Heart left ventricle (tissue), 16 donors: ENCODE measurements around the gene RAP2C. TPM values are rescaled to one million over a fixed set of nuclear protein-coding genes. Genes with fewer than 3 reads are reported as not detected.

Experiments used
- ATAC-seq, 4 donors: fragments of 200-7000 bp; cut with Tn5 transposase; one replicate each; pipeline ENCODE4 v1.9.1; 2020 to 2022; ENCODE audit warnings: moderate library complexity in 4 of 4, mild to moderate bottlenecking in 3 of 4, moderate number of reproducible peaks in 1 of 4
- DNase-seq, 5 donors: peaks; one replicate each; pipeline ENCODE4 v3.0.0-alpha.2; 2020
- H3K27ac ChIP-seq, 12 donors: fragments of 200-600 bp; sonication (generic) in 4 of 12; one replicate each; pipeline versions ENCODE4 v1.5.0 to v1.8.0; 2016 to 2022; ENCODE audit warnings: mild to moderate bottlenecking in 2 of 12
- H3K27me3 ChIP-seq, 9 donors: fragments of 200-600 bp; sonication (generic) in 2 of 9; one replicate each; pipeline versions ENCODE4 v1.5.1 to v1.8.0; 2016 to 2022; ENCODE audit warnings: mild to moderate bottlenecking in 3 of 9
- H3K36me3 ChIP-seq, 9 donors: fragments of 200-600 bp; sonication (generic) in 2 of 9; one replicate each; pipeline versions ENCODE4 v1.5.0 to v1.8.0; 2018 to 2022; ENCODE audit warnings: mild to moderate bottlenecking in 2 of 9
- H3K4me1 ChIP-seq, 12 donors: fragments of 200-600 bp; sonication (generic) in 4 of 12; one replicate each; pipeline versions ENCODE4 v1.5.0 to v1.8.0; 2016 to 2022; ENCODE audit warnings: mild to moderate bottlenecking in 3 of 12
- H3K4me3 ChIP-seq, 12 donors: fragments of 200-600 bp; sonication (generic) in 4 of 12; one replicate each; pipeline versions ENCODE4 v1.5.0 to v1.8.0; 2017 to 2022; ENCODE audit warnings: mild to moderate bottlenecking in 9 of 12, moderate library complexity in 4 of 12
- H3K9me3 ChIP-seq, 12 donors: fragments of 200-600 bp; sonication (generic) in 4 of 12; one replicate each; pipeline versions ENCODE4 v1.5.0 to v1.8.0; 2016 to 2022; ENCODE audit warnings: mild to moderate bottlenecking in 1 of 12
- POLR2A ChIP-seq, 2 donors: fragments of 450-650 bp; IDR thresholded peaks; one replicate each; pipeline ENCODE4 v1.6.1; 2017; ENCODE audit warnings: antibody characterized with exemption in 2 of 2, mild to moderate bottlenecking in 2 of 2, moderate library complexity in 2 of 2
- WGBS, 4 donors: extraction: QIAGEN DNeasy Blood & Tissue Kit in 2 of 4; methylation state at CpG; one replicate each; pipeline versions ENCODE4 v1.1.5 to v1.1.7; 2013 to 2018; 5-methylcytosine and 5-hydroxymethylcytosine counted together
- intact Hi-C, 10 donors: fragments of 100-400 bp; cut with DNase I; formaldehyde crosslinking; loops; one replicate each; pipeline versions ENCODE4 v1.11.1 to v1.14.2; 2022
- long read RNA-seq, 3 donors: library from polyadenylated mRNA; unstranded; transcript quantifications; one replicate each; pipeline ENCODE4 v2.0.0, GENCODE V29; 2020 to 2021
- polyA plus RNA-seq, 2 donors: library from polyadenylated mRNA; stranded (reverse); fragments of 200-250 nt; gene quantifications; one replicate each; pipeline ENCODE4 v1.2.3, GENCODE V29; 2013
- total RNA-seq, 9 donors: library from RNA; depleted of rRNA in 2 of 9; stranded (reverse); fragments of >200 nt in 2 of 9; fragmentation: NEBNext Ultra II Directional in 3 of 9; extraction: Animal tissue kit (Norgen Biotek cat#: 25700) in 3 of 9; gene quantifications; one replicate each; pipeline versions ENCODE4 v1.1.0 to v1.2.4, GENCODE V29; 2016 to 2023
- TF ChIP-seq, protein P1 (sequence below), 12 donors: fragments of 200-600 bp; sonication (generic) in 4 of 12; IDR thresholded peaks; one replicate each; pipeline versions ENCODE4 v1.5.0 to v1.8.0; 2018 to 2022; ENCODE audit warnings: antibody characterized with exemption in 12 of 12, mild to moderate bottlenecking in 5 of 12
- donor health status: ischemic (EF 13 %, LVEDD 7.1; RV severe dilation, severe dysfunction).
- donor health status: healthy with polysubstance abuse.
- donor health status: DM: no; HTN: yes; CAD: no.
- donor health status: DM: no; HTN: no; CAD: no.
- donor health status: ischemic (EF 25% LVEDD 6.9; RV normal size, moderate dysfunction).
- donor health status: ischemic (EF 25% LVEDD 5.7; RV mildly dilated, moderate dysfunction).
- donor health status: healthy.
- donor health status: DM: yes; HTN: yes; CAD: no.
- donor health status: ischemic (EF 35%, LVEDD 5.7; RV mildly dilated, moderate dysfunction).
- donor health status: nonischemic (EF 11% LVEDD 7.7; RV severe dilation, severe dysfunction).
- donor health status: DM: yes; HTN: yes; CAD: no.
- donor health status: PGD.
- donor health status: ischemic (EF 29% LVEDD 5.4; RV normal size, mild dysfunction).
- donor health status: nonischemic (EF 23%, LVEDD 6.1; RV moderate dilation, normal function).

The RAP2C gene
- 10 to 100 TPM in 7 of 9 donors, 1 to 10 TPM in 2; 8.2 to 23.6 (median 16.7) TPM for total RNA-seq
- 10 to 100 TPM in 1 of 2 donors, 1 to 10 TPM in 1; 9.0 to 11.4 TPM for polyA plus RNA-seq
- long read RNA-seq, donor 1, partial matches to known transcripts: 9 of 14 reads
- long read RNA-seq, donor 1, other reads (novel, unspliced or antisense): 4 of 14 reads
- long read RNA-seq, donor 2, partial matches to known transcripts: 7 of 30 reads
- long read RNA-seq, donor 2, other reads (novel, unspliced or antisense): 22 of 30 reads
- long read RNA-seq, donor 3, partial matches to known transcripts: 1 of 7 reads
- long read RNA-seq, donor 3, other reads (novel, unspliced or antisense): 3 of 7 reads

DNA sequence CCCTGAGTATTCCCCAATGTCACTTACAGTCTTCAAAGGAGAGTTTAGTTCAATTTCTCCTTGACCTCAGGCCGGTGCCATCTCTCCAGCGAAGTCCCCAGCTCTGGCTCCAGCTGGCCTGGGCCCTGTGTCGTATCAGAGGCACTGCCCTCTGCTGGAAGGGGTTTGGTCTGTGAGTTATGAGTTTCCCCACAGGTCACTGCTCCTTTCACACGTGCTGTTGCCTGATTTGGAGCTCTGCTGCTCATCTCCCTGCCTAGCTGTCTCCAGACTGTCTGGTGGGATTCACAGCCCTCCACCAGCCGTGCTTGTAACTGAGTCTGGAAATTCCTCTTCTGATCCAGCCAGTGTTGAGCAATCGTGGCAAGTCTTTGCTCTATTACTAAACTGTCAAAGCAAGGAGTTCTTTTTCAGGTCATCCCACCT is at the start of gene RAP2C:
RAP2C (minus strand) TSS at position 105 of the 426 bp plus-strand sequence. CDS start 2,179 bp downstream, outside the sequence.
- H3K9me3 ChIP-seq: no peaks in the 10 kb centered on the region
- peak within 1 kb of the TSS; percentile 88 to 99 (median 96) for H3K27ac ChIP-seq
- peak within 1 kb of the TSS; percentile 40 to 98 (median 80) for H3K4me3 ChIP-seq
- intact Hi-C loops: loop anchor here in 6 of 10 donors (2.0 to 10.0 kb wide), 5 partner anchors 47 to 375 kb away; no protein-coding TSS in a partner anchor
- 4 to 25% (median 10%) methylated on average over 5 to 6 of the region's 6 CpGs for WGBS, 4 donors
- peak; percentile 64 to 87 (median 79) for DNase-seq
- H3K4me1 ChIP-seq: peaks cover 0 to 26% (median 10%) of the 10 kb centered on the region in 12 donors
- ATAC-seq: peak; percentile 86 to 90 (median 87)
- peaks cover 0 to 4% (median 0%) of the 10 kb centered on the region in 9 donors for H3K36me3 ChIP-seq
- peaks cover 0 to 13% (median 0%) of the 10 kb centered on the region in 9 donors for H3K27me3 ChIP-seq
- TF ChIP-seq, protein P1, sequence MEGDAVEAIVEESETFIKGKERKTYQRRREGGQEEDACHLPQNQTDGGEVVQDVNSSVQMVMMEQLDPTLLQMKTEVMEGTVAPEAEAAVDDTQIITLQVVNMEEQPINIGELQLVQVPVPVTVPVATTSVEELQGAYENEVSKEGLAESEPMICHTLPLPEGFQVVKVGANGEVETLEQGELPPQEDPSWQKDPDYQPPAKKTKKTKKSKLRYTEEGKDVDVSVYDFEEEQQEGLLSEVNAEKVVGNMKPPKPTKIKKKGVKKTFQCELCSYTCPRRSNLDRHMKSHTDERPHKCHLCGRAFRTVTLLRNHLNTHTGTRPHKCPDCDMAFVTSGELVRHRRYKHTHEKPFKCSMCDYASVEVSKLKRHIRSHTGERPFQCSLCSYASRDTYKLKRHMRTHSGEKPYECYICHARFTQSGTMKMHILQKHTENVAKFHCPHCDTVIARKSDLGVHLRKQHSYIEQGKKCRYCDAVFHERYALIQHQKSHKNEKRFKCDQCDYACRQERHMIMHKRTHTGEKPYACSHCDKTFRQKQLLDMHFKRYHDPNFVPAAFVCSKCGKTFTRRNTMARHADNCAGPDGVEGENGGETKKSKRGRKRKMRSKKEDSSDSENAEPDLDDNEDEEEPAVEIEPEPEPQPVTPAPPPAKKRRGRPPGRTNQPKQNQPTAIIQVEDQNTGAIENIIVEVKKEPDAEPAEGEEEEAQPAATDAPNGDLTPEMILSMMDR (IDR thresholded peaks at IDR 0.05): peak; percentile 37 to 71 (median 54)
- TF ChIP-seq POLR2A (IDR thresholded peaks at IDR 0.05): no peak

DNA sequence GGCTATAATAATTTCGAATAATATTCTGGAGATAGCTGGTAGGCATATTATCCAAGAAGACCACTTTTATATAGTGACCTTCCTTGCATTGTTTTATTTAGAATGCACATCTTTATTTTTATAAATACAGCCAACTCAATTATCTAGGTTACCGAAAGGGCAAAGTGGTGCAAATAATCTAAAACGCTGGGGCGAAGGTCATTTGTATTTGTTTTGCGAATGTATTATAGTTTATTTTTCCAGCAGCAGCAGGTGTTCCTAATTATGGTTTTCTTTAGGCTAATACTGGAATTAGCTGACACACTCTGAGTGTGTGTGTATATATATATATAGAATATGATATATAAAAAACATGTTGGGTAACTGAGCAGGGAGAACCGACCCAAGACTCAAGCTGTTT is 48.1 kb upstream of the RAP2C start:
- Histone ChIP-seq H3K27ac (no peak overlapping the region), H3K4me1 (peaks cover 0 to 5% (median 0%) of the 10 kb centered on the region in 12 donors), H3K36me3 (no peaks in the 10 kb centered on the region), H3K27me3 (peaks cover 0 to 3% (median 0%) of the 10 kb centered on the region in 9 donors), H3K9me3 (no peaks in the 10 kb centered on the region), H3K4me3 (no peak overlapping the region)
- 79 to 92% (median 88%) methylated on average over 6 of the region's 6 CpGs for WGBS, 4 donors
- TF ChIP-seq, protein P1 (IDR thresholded peaks at IDR 0.05): no peak
- TF ChIP-seq POLR2A (IDR thresholded peaks at IDR 0.05): no peak
- ATAC-seq: no peak
- no peak for DNase-seq
- intact Hi-C loops: no loop called here

DNA sequence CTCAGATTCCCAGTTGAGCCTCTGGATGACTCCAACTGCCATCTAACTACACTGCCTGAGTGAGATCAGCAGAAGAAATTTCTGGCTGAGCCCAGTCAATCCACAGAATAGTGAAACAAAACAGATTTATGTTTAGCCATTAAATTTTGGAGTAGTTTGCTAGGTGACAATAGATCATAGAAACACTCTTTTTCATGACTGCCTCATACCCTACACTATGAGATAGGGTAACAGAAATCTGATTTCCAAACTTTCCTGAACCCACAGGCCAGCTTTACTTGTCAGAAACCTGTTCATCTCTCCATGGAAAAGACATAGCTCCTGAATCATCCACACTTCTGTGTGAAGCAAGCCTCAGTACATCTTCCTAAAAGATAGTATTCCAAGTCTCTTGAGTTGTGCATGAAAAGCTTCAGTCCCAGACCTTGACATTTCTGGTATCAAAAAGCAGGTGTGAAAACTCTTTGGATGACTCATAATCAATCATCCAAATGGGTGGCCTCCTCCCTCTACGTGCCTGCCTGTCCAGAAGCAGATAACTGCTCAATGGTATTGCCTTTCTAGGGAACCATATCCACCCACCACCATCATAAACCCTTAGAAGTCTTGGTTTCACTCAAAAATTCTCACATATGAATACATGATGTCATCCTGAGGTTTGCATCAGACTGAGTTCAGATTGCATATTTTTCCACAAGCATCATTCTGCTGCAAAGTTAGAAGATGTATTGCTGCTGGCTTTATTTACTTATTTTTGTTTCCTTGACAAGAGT is 47.5 kb upstream of the RAP2C start:
- intact Hi-C loops: no loop called here
- Histone ChIP-seq H3K27me3 (peaks cover 0 to 3% (median 0%) of the 10 kb centered on the region in 9 donors), H3K36me3 (no peaks in the 10 kb centered on the region), H3K9me3 (no peaks in the 10 kb centered on the region), H3K27ac (no peak overlapping the region), H3K4me3 (no peak overlapping the region), H3K4me1 (peaks cover 0 to 5% (median 0%) of the 10 kb centered on the region in 12 donors)
- TF ChIP-seq, protein P1 (IDR thresholded peaks at IDR 0.05): no peak
- TF ChIP-seq POLR2A (IDR thresholded peaks at IDR 0.05): no peak
- ATAC-seq (no peak), DNase-seq (no peak)
- 25 to 77% (median 49%) methylated on average over 1 of the region's 1 CpG for WGBS, 4 donors

DNA sequence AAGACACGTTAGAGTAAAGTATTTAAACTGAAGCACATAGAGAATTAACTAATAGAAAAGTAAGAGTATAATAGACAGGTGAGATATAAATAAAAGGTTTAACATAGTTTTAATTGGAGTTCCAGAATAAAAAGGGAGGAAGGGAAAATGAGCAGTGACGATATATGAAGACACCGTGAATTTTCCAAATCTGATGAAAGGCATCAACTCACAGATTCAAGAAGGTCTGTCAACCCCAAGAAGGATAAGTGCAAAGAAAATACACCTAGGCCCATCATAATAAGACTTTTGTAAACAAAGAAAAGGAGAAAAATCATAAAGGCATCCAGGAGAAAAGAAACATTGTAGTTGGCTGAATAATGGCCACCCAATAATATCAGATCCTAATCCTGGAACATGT is 43.9 kb upstream of the RAP2C start:
- H3K4me3 ChIP-seq: no peak overlapping the region
- DNase-seq: no peak
- H3K27ac ChIP-seq: no peak overlapping the region
- WGBS, 4 donors: 62 to 97% (median 81%) methylated on average over 3 of the region's 3 CpGs
- no peaks in the 10 kb centered on the region for H3K9me3 ChIP-seq
- no peaks in the 10 kb centered on the region for H3K36me3 ChIP-seq
- intact Hi-C loops: no loop called here
- ATAC-seq: no peak
- H3K27me3 ChIP-seq: peaks cover 0 to 3% (median 0%) of the 10 kb centered on the region in 9 donors
- no peaks in the 10 kb centered on the region for H3K4me1 ChIP-seq
- TF ChIP-seq, protein P1 (IDR thresholded peaks at IDR 0.05): no peak
- no peak for TF ChIP-seq POLR2A (IDR thresholded peaks at IDR 0.05)
